Epithelial cell of umbilical artery (primary cell): Measurements from ENCODE around the gene TEX12. TPM values are rescaled to one million over a fixed set of nuclear protein-coding genes. Genes with fewer than 3 reads are reported as not detected.

Source experiments
- total RNA-seq: library from RNA; depleted of rRNA; stranded (reverse); fragments of >200 nt; gene quantifications from 2 replicates; pipeline ENCODE4 v1.2.3, GENCODE V29; 2014

TEX12 gene
- total RNA-seq: 0.32 TPM in 1 of 2 replicates, not detected in the other

GRCh38 chr11:112167145-112167544 lies at the start of gene TEX12:
Gene TEX12 (plus strand): TSS chr11:112167372. CDS start chr11:112169269, 1,897 bp downstream.

GRCh38 chr11:112163875-112164685 lies 3.1 kb upstream of the TEX12 start, which contains the start of gene IL18:
Gene IL18 (minus strand): TSS chr11:112164094. CDS start chr11:112155053, 9,041 bp downstream.

DNA sequence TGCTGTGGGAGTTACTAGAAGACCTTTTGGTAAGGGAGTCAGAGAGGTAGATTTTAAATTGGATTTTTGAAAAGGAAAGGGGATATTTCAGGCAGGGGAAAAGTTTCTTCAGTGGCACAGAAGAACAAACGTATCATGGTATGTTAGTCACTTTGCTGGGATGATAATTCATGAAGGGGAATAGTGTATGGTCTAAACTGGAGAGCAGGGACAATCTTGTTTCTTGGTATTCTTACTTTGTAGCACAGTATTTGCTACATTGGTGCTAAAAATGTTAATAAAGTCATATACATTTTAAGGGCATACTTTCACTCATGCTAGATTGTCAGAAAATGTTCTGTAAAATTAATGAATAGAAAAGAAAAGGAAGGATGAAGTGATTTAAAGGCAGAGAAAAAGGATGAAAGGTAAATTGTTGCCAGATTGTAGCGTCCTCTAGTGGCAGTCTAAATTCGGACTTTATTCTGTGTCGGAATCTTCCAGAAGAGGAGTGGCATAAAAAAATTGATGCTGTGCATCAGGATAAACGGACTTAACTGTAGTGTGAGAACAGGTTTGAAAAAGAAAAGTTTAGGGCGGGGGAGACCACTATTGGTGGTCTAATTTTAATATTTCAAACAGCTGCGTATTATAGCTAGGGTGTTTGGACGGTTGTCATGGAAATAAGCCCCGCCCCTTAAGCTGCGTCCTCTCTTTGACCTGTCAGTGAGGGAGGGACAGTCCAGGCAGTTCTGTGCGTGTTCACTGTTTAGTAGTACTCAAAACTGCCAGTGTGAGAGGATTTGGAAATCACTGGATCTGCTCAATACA lies 7.8 kb downstream of the TEX12 start, which contains the start of gene BCO2:
BCO2 (plus strand) TSS at position 724 of the 810 bp plus-strand sequence. CDS start 90 bp downstream, outside the sequence.

Other genes with a start within 250 kb of the TEX12 start
- under 0.01 and 0.61 TPM in 2 replicates for gene C11orf52, start 248.5 kb upstream of the TEX12 start, total RNA-seq
- gene DIXDC1, start 230.0 kb upstream of the TEX12 start, total RNA-seq: 26.4 and 30.5 TPM in 2 replicates
- 38.0 and 42.2 TPM in 2 replicates for gene DLAT, start 142.0 kb upstream of the TEX12 start, total RNA-seq
- 1.2 and 1.9 TPM in 2 replicates for gene PIH1D2, start 93.4 kb upstream of the TEX12 start, total RNA-seq
- gene NKAPD1, start 93.1 kb upstream of the TEX12 start, total RNA-seq: 23.1 and 24.7 TPM in 2 replicates
- 40.9 and 70.5 TPM in 2 replicates for gene TIMM8B, start 80.6 kb upstream of the TEX12 start, total RNA-seq
- 121 and 189 TPM in 2 replicates for gene SDHD, start 80.5 kb upstream of the TEX12 start, total RNA-seq
- gene IL18, start 3.3 kb upstream of the TEX12 start, total RNA-seq: not detected in 2 replicates
- gene BCO2, start 8.1 kb downstream of the TEX12 start, total RNA-seq: 0.61 and 0.65 TPM in 2 replicates
- gene PTS, start 59.1 kb downstream of the TEX12 start, total RNA-seq: 52.0 and 59.9 TPM in 2 replicates
- not detected in 2 replicates for gene PLET1, start 93.5 kb downstream of the TEX12 start, total RNA-seq